Ascending aorta (tissue), 2 donors: ENCODE measurements around the gene RASA3. TPM values are rescaled to one million over a fixed set of nuclear protein-coding genes. Genes with fewer than 3 reads are reported as not detected.

Source experiments
- DNase-seq, 2 donors: peaks; one replicate each; pipeline ENCODE4 v3.0.0-alpha.2; 2019; ENCODE audit warnings: low spot score in 2 of 2
- H3K27ac ChIP-seq, 2 donors: fragments of 200-600 bp; sonication (generic); one replicate each; pipeline ENCODE4 v1.5.1; 2016 to 2017; ENCODE audit warnings: mild to moderate bottlenecking in 1 of 2
- H3K27me3 ChIP-seq: fragments of 200-600 bp; sonication (generic); one replicate; pipeline ENCODE4 v1.5.1; 2017
- H3K36me3 ChIP-seq, 2 donors: fragments of 200-600 bp; sonication (generic); one replicate each; pipeline ENCODE4 v1.5.1; 2016
- H3K4me1 ChIP-seq, 2 donors: fragments of 200-600 bp; sonication (generic); one replicate each; pipeline ENCODE4 v1.5.1; 2016 to 2017; ENCODE audit warnings: mild to moderate bottlenecking in 1 of 2
- H3K4me3 ChIP-seq, 2 donors: fragments of 200-600 bp; sonication (generic); one replicate each; pipeline ENCODE4 v1.5.1; 2016 to 2017; ENCODE audit warnings: mild to moderate bottlenecking in 1 of 2
- H3K9me3 ChIP-seq, 2 donors: fragments of 200-600 bp; sonication (generic); one replicate each; pipeline ENCODE4 v1.5.1; 2016
- CTCF ChIP-seq, 3 experiments: fragments of 200-600 bp in 2 of 3; fragments of 450-650 bp in 1 of 3; sonication (generic) in 2 of 3; IDR thresholded peaks; one replicate each; pipeline ENCODE4 v1.5.1; 2016 to 2019; ENCODE audit warnings: antibody characterized with exemption in 3 of 3, mild to moderate bottlenecking in 1 of 3, moderate library complexity in 1 of 3
- intact Hi-C: fragments of 100-400 bp; cut with DNase I; formaldehyde crosslinking; loops from one replicate; pipeline ENCODE4 v1.15.1; 2023
- total RNA-seq: library from RNA; depleted of rRNA; stranded (reverse); fragments of >200 nt; gene quantifications from one replicate; pipeline ENCODE4 v1.1.0, GENCODE V29; 2016

RASA3 gene
- total RNA-seq, 1 donor from 2014 or later = 30.7 TPM

- H3K9me3 ChIP-seq = no peaks in the 10 kb centered on the region
- peak overlapping the region; percentile 72 to 96 for H3K4me3 ChIP-seq
- intact Hi-C loops = loop anchor here (10.0 kb wide), 1 partner anchor 155 kb away; the partner anchor contains the start of gene C13orf46
- no peak for TF ChIP-seq CTCF (IDR thresholded peaks at IDR 0.05)
- H3K4me1 ChIP-seq = peaks cover 16 to 32% of the 10 kb centered on the region in 2 donors
- peak in 1 of 2 donors; percentile 63 for DNase-seq
- H3K36me3 ChIP-seq = no peaks in the 10 kb centered on the region
- peak overlapping the region; percentile 83 to 88 for H3K27ac ChIP-seq
- no peaks in the 10 kb centered on the region for H3K27me3 ChIP-seq
Measured at GRCh38 chr13:114130131-114130836, 2.1 kb downstream of the RASA3 start.

- intact Hi-C loops = loop anchor here (10.0 kb wide), 1 partner anchor 155 kb away; the partner anchor contains the start of gene C13orf46
- H3K36me3 ChIP-seq = no peaks in the 10 kb centered on the region
- no peak for TF ChIP-seq CTCF (IDR thresholded peaks at IDR 0.05)
- H3K27ac ChIP-seq = peak overlapping the region; percentile 83 to 88
- no peaks in the 10 kb centered on the region for H3K27me3 ChIP-seq
- H3K4me3 ChIP-seq = no peak overlapping the region
- no peaks in the 10 kb centered on the region for H3K9me3 ChIP-seq
- H3K4me1 ChIP-seq = peaks cover 16 to 32% of the 10 kb centered on the region in 2 donors
- DNase-seq = peak in 1 of 2 donors; percentile 61
Measured at GRCh38 chr13:114129649-114130062, 2.8 kb downstream of the RASA3 start.

GRCh38 chr13:114128624-114129522 lies 3.5 kb downstream of the RASA3 start:
- Histone ChIP-seq H3K4me1 (peaks cover 16 to 32% of the 10 kb centered on the region in 2 donors), H3K9me3 (no peaks in the 10 kb centered on the region), H3K4me3 (peak overlapping the region in 1 of 2 donors; percentile 35), H3K27me3 (no peaks in the 10 kb centered on the region), H3K36me3 (no peaks in the 10 kb centered on the region), H3K27ac (peak overlapping the region; percentile 83 to 88)
- intact Hi-C loops = no loop called here
- no peak for TF ChIP-seq CTCF (IDR thresholded peaks at IDR 0.05)
- peak; percentile 67 to 90 for DNase-seq

- Histone ChIP-seq H3K27me3 (no peaks in the 10 kb centered on the region), H3K4me3 (peak overlapping the region in 1 of 2 donors; percentile 35), H3K36me3 (no peaks in the 10 kb centered on the region), H3K9me3 (no peaks in the 10 kb centered on the region), H3K4me1 (peaks cover 16 to 32% of the 10 kb centered on the region in 2 donors), H3K27ac (peak overlapping the region; percentile 69 to 88)
- no peak for DNase-seq
- intact Hi-C loops = no loop called here
- no peak for TF ChIP-seq CTCF (IDR thresholded peaks at IDR 0.05)
Measured at GRCh38 chr13:114128348-114128623, 4.1 kb downstream of the RASA3 start.

- H3K4me3 ChIP-seq = peak overlapping the region in 1 of 2 donors; percentile 35
- H3K27ac ChIP-seq = peak overlapping the region; percentile 69 to 88
- TF ChIP-seq CTCF (IDR thresholded peaks at IDR 0.05) = no peak
- DNase-seq = peak in 1 of 2 donors; percentile 62
- intact Hi-C loops = no loop called here
- peaks cover 16 to 32% of the 10 kb centered on the region in 2 donors for H3K4me1 ChIP-seq
- no peaks in the 10 kb centered on the region for H3K36me3 ChIP-seq
- H3K27me3 ChIP-seq = no peaks in the 10 kb centered on the region
- H3K9me3 ChIP-seq = no peaks in the 10 kb centered on the region
Measured at GRCh38 chr13:114127473-114128347, 4.7 kb downstream of the RASA3 start.
